Caco-2 (cell line): ENCODE measurements around the gene CASZ1. TPM values are rescaled to one million over a fixed set of nuclear protein-coding genes. Genes with fewer than 3 reads are reported as not detected.

Experiments
- BruUV-seq: library from RNA; stranded (reverse); fragments of 400-500 nt; replicated peaks from 2 replicates; lab custom pipeline; 2021; lab: Mats Ljungman, UMichigan
- CTCF ChIA-PET: fragments of 300-600 bp; sonication (Branson Sonifier 250); formaldehyde crosslinking; loops from one replicate; lab custom pipeline; 2022; ENCODE audit warnings: antibody characterized with exemption; lab: Charles Lee
- POLR2A ChIA-PET: fragments of 300-600 bp; sonication (Branson Sonifier 250); formaldehyde crosslinking; loops from one replicate; lab custom pipeline; 2022; ENCODE audit warnings: antibody characterized with exemption; lab: Charles Lee
- DNase-seq, 2 experiments: peaks; one replicate each; pipeline versions ENCODE4 v3.0.0 to v3.0.0-alpha.2; 2020 to 2022
- H3K27me3 ChIP-seq: replicated peaks from 2 replicates; pipeline ENCODE4 v1.6.0; 2011; ENCODE audit warnings: low read length; ENCODE audit not compliant: control insufficient read depth, insufficient read depth
- H3K36me3 ChIP-seq: 2 replicates; pipeline ENCODE4 v1.5.1; 2011; ENCODE audit warnings: low read length; ENCODE audit not compliant: control insufficient read depth, insufficient read depth
- H3K4me1 ChIP-seq: fragments of 250-450 bp; sonication (Bioruptor Pico); 2 replicates; pipeline ENCODE4 v1.5.1; 2020; ENCODE audit warnings: mild to moderate bottlenecking
- H3K4me3 ChIP-seq: 2 replicates; pipeline ENCODE4 v1.5.1; 2011; ENCODE audit warnings: low read depth, mild to moderate bottlenecking, control low read depth, low read length
- H3K9me3 ChIP-seq: fragments of 250-450 bp; sonication (Bioruptor Pico); 2 replicates; pipeline ENCODE4 v1.5.1; 2020; ENCODE audit warnings: mild to moderate bottlenecking, moderate library complexity
- H3K27ac Mint-ChIP-seq: one replicate; pipeline ENCODE4 v1.8.0; 2022; ENCODE audit warnings: mixed read lengths; ENCODE audit not compliant: unreplicated experiment
- H3K27me3 Mint-ChIP-seq: one replicate; pipeline ENCODE4 v1.8.0; 2022; ENCODE audit warnings: mixed read lengths; ENCODE audit not compliant: insufficient read depth, unreplicated experiment
- H3K36me3 Mint-ChIP-seq: one replicate; pipeline ENCODE4 v1.8.0; 2022; ENCODE audit warnings: mild to moderate bottlenecking, mixed read lengths; ENCODE audit not compliant: insufficient read depth, unreplicated experiment
- H3K4me1 Mint-ChIP-seq: one replicate; pipeline ENCODE4 v1.8.0; 2022; ENCODE audit warnings: low read depth, mixed read lengths; ENCODE audit not compliant: unreplicated experiment
- H3K4me3 Mint-ChIP-seq: one replicate; pipeline ENCODE4 v1.8.0; 2022; ENCODE audit warnings: mild to moderate bottlenecking, moderate library complexity, mixed read lengths; ENCODE audit not compliant: unreplicated experiment
- H3K9me3 Mint-ChIP-seq: one replicate; pipeline ENCODE4 v1.8.0; 2022; ENCODE audit warnings: mixed read lengths; ENCODE audit not compliant: unreplicated experiment
- CTCF ChIP-seq, 2 experiments: fragments of 200-600 bp in 1 of 2; IDR thresholded peaks; 1 replicate in 1 of 2; 2 replicates in 1 of 2; pipeline versions ENCODE4 v1.5.1 to v1.8.0; 2011 to 2022; ENCODE audit warnings: antibody characterized with exemption in 1 of 2, control low read depth in 1 of 2, inconsistent platforms in 1 of 2, low read depth in 1 of 2, low read length in 1 of 2, mild to moderate bottlenecking in 1 of 2, moderate library complexity in 1 of 2; ENCODE audit not compliant: insufficient read depth in 1 of 2, severe bottlenecking in 1 of 2, unreplicated experiment in 1 of 2
- intact Hi-C: fragments of 100-400 bp; cut with micrococcal nuclease; formaldehyde crosslinking; loops from one replicate; pipeline ENCODE4 v1.10.0; 2022; ENCODE audit not compliant: unreplicated experiment
- total RNA-seq: library from RNA; stranded (reverse); gene quantifications from 2 replicates; pipeline ENCODE4 v1.2.3, GENCODE V29; 2022

The CASZ1 gene
- total RNA-seq, 1 experiment from 2014 or later = 10.9 TPM

- no peak overlapping the region for H3K4me3 Mint-ChIP-seq
- peaks cover 7% of the 10 kb centered on the region for H3K36me3 Mint-ChIP-seq
- Histone ChIP-seq H3K4me1 (no peaks in the 10 kb centered on the region), H3K9me3 (no peaks in the 10 kb centered on the region), H3K4me3 (no peak overlapping the region), H3K36me3 (no peaks in the 10 kb centered on the region), H3K27me3 (no peaks in the 10 kb centered on the region)
- BruUV-seq = no TSS peak
- CTCF ChIA-PET = no interaction called here
- H3K27ac Mint-ChIP-seq = no peak overlapping the region
- H3K27me3 Mint-ChIP-seq = no peaks in the 10 kb centered on the region
- intact Hi-C loops = loop anchor here (10.0 kb wide), 1 partner anchor 123 kb away; no protein-coding TSS in a partner anchor
- TF ChIP-seq CTCF (IDR thresholded peaks at IDR 0.05; ENCODE audit: insufficient read depth in 1 of 2, low read depth in 1 of 2, low read length in 1 of 2, severe bottlenecking in 1 of 2, unreplicated experiment in 1 of 2) = no peak
- no peak for DNase-seq
- H3K4me1 Mint-ChIP-seq = peaks cover 4% of the 10 kb centered on the region
- POLR2A ChIA-PET = no interaction called here
- H3K9me3 Mint-ChIP-seq = no peaks in the 10 kb centered on the region
Observed at GRCh38 chr1:10637834-10638558, 158.4 kb downstream of the CASZ1 start.

GRCh38 chr1:10637400-10637799 lies 159.0 kb downstream of the CASZ1 start:
- Mint-ChIP-seq H3K27ac (no peak overlapping the region), H3K36me3 (peaks cover 7% of the 10 kb centered on the region), H3K4me3 (no peak overlapping the region), H3K4me1 (peaks cover 4% of the 10 kb centered on the region), H3K9me3 (no peaks in the 10 kb centered on the region), H3K27me3 (no peaks in the 10 kb centered on the region)
- Histone ChIP-seq H3K36me3 (no peaks in the 10 kb centered on the region), H3K9me3 (no peaks in the 10 kb centered on the region), H3K4me1 (no peaks in the 10 kb centered on the region), H3K27me3 (no peaks in the 10 kb centered on the region), H3K4me3 (no peak overlapping the region)
- TF ChIP-seq CTCF (IDR thresholded peaks at IDR 0.05; ENCODE audit: insufficient read depth in 1 of 2, low read depth in 1 of 2, low read length in 1 of 2, severe bottlenecking in 1 of 2, unreplicated experiment in 1 of 2) = no peak
- POLR2A ChIA-PET = no interaction called here
- BruUV-seq = no TSS peak
- CTCF ChIA-PET = no interaction called here
- no peak for DNase-seq
- intact Hi-C loops = loop anchor here (10.0 kb wide), 1 partner anchor 123 kb away; no protein-coding TSS in a partner anchor

DNA sequence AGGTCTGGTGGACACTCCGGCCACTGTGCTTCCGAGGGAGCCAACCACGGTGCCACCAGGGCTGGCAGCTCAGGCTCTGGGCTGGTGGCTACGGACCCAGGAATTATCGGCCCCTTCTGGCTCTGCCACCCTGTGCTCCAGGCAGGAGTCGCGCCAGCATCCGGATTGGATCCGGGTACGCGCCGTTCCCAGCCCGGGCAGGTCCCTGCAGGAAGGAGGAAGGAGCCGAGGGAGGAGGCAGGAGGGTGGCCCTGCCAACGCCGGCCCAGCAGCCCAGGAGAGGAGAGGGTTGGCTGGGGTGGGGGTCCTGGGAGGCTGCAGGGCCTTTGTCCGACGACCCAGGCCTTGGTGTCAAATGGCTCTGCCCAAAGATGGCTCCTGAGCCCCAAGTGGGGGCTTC lies 160.5 kb downstream of the CASZ1 start:
- ChIA-PET POLR2A (no interaction called here), CTCF (interaction anchor here (0.7 kb wide), 1 partner anchor 50 kb away, joined by 7 read pairs; no protein-coding TSS in a partner anchor)
- Histone ChIP-seq H3K9me3 (no peaks in the 10 kb centered on the region), H3K36me3 (no peaks in the 10 kb centered on the region), H3K4me1 (no peaks in the 10 kb centered on the region), H3K4me3 (no peak overlapping the region), H3K27me3 (no peaks in the 10 kb centered on the region)
- no peak overlapping the region for H3K27ac Mint-ChIP-seq
- H3K9me3 Mint-ChIP-seq = no peaks in the 10 kb centered on the region
- no peak for DNase-seq
- no peak for TF ChIP-seq CTCF (IDR thresholded peaks at IDR 0.05; ENCODE audit: insufficient read depth in 1 of 2, low read depth in 1 of 2, low read length in 1 of 2, severe bottlenecking in 1 of 2, unreplicated experiment in 1 of 2)
- intact Hi-C loops = loop anchor here (10.0 kb wide), 1 partner anchor 121 kb away; no protein-coding TSS in a partner anchor
- peaks cover 1% of the 10 kb centered on the region for H3K4me1 Mint-ChIP-seq
- peaks cover 7% of the 10 kb centered on the region for H3K36me3 Mint-ChIP-seq
- H3K27me3 Mint-ChIP-seq = no peaks in the 10 kb centered on the region
- H3K4me3 Mint-ChIP-seq = no peak overlapping the region
- BruUV-seq = no TSS peak
